HG02759 (cell line): Measurements from ENCODE around the gene PTPRE.

Source experiments
- ATAC-seq: cut with Tn5 transposase; IDR thresholded peaks from one replicate; pipeline ENCODE4 v1.9.1; 2021; ENCODE audit warnings: mild to moderate bottlenecking, moderate library complexity; ENCODE audit not compliant: unreplicated experiment

The PTPRE gene

DNA sequence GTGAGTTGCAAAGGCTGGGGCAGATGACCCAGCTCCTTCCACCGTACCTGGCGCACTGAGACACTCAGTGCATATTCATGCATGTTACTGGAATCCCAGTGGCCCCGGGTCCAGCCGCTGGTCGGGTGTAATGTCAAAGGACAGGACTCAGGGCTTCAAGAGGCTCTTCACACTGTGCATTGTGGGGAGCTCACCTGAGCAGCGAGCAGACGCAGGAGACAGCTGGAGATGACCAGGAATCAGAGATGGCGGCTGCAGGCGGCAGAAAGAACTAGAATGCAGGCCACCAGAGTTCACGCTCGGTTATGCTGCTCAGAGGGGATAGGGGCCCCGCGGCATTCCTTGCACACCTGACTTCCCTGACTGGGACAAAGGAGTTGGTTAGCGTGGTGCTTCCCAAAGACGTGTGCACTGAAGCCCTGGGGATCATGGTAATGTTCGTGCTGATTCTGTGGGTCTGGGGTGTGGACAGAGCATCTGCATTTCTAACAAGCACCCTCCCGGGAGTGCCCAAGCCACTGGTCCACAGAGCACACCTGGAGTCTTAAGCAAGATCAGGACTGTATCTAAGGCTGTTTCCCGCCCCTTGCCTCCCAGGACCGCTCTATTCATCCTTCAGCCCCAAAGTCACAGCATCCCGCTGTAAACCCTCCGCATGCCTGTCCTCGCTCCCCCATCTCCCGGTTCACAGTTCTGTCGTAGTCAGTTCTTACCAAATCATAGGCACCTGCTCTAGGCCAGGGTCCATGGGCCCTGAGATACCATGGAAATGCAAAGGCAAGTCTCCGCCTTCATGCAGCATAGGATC is 148.4 kb downstream of the PTPRE start:
- no peak for ATAC-seq

DNA sequence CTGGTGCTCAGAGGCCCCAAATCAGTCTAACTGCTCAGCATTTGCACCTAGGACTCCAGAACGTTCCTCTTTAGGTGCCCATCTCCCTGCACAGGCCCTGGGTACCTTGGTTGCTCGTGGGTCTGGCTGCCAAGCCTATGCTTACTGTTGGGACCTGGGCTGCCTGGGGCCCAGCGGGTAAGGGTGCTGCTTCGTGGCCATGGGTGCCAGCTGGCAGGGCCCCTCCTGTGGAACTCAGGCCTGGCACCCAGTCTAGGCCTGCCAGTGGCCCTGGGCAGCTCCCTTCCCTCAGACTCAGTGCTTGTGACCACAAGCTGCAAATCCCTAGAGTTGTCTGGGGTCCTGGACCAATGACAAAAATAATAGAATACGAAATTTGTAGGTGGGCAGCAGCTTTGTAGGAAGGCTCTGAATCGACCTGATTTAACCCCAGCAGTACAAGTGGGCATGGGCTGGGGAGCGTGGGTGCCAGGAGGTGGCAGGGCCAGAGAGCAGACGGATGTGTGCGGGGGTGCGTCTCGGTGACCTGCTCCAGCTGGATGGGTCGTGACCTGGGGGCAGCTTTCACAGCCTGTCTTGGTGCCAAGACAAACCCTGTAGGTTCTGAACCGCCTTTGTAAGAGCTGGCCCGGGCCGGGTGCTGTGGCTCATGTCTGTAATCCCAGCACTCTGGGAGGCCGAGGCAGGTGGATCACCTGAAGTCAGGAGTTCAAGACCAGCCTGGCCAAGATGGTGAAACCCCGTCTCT is 149.6 kb downstream of the PTPRE start:
- no peak for ATAC-seq

DNA sequence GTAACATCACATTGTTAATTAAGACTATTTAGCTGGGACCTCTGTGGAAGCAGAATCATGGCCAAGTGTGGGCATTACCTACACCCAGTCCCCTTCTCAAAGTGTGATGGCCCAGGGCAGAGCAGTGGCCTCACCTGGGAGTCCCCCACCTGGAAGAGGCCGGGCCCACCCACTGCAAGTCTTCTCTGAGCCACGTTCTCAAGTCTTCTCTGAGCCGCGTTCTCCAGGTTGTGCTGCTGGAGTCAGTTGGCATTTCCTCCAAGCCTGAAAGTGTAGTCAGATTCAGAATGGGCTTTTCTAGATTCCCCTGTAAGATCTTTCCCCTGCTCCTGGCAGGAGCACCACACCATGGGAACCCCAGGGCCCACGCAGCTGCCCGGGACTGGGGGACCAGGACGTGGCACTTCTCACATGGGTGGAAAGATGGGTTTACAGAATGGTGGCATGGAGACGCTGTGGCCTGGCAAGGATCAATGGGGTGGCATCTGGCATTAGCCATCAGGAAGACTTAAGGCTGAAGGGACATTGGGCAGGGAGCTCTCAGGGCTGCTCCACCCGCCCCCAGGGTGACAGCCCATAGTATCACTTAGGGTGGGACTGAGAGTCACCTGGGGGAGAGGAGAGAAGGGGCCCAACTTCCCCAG is 151.3 kb downstream of the PTPRE start:
- no peak for ATAC-seq

DNA sequence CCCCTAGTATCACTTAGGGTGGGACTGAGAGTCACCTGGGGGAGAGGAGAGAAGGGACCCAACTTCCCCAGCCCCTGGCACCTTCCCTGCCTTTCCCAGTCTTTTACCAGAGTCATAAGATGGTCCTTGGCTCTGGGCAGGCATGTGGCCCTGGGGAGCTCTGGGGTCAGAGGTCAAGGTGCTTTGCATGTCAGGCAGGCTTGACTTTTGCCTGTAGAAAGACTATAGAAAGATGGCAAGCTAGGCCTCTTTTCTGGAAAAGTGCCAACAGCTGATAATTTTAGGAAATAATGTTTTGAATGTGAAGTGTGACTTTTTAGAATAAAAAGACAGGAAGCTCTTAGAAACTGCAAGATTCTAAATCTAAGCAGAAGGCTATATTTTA is 151.8 kb downstream of the PTPRE start:
- no peak for ATAC-seq

DNA sequence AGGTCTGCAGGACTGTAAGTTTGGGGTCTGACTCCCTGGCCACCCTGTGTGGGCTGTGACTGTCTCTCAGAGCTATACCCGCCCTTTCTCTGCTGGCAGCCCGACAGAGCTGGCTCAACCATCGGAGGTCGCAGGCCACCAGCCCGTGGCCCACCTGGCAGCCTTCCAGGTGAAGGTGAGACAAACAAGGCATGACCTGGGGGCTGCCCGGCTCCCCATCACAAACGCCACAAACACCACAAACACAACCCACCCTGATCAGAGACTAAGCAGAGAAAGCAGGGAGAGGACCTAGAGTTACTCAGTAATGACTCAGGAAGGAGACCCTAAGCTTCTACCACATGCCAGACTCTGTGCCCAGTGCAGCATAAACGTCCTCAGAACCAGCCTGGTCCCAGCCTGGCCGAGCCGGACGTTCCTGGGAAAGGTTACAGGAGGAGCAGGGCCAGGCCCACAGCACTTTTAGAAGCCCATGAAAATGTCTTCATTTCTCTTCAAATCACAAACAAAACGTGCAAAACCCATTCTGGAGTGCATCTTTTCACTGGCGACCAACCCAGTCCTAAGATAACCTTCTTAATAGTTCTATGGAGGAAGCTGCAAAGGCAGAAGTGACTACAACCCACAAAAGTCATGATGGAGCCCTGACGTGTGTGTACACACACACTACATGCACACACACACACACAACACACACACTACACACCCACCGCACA is 152.5 kb downstream of the PTPRE start:
- ATAC-seq = no peak

DNA sequence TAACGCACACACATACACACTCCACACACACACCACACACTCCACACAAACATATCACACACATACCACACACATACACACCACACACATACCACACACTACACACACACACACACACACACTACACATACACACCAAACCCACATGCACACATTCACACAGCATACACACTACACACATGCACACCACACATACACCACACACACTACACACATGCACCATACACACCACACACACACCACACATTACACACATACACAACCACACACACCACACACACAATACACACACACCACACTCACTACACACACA is 153.0 kb downstream of the PTPRE start:
- no peak for ATAC-seq

DNA sequence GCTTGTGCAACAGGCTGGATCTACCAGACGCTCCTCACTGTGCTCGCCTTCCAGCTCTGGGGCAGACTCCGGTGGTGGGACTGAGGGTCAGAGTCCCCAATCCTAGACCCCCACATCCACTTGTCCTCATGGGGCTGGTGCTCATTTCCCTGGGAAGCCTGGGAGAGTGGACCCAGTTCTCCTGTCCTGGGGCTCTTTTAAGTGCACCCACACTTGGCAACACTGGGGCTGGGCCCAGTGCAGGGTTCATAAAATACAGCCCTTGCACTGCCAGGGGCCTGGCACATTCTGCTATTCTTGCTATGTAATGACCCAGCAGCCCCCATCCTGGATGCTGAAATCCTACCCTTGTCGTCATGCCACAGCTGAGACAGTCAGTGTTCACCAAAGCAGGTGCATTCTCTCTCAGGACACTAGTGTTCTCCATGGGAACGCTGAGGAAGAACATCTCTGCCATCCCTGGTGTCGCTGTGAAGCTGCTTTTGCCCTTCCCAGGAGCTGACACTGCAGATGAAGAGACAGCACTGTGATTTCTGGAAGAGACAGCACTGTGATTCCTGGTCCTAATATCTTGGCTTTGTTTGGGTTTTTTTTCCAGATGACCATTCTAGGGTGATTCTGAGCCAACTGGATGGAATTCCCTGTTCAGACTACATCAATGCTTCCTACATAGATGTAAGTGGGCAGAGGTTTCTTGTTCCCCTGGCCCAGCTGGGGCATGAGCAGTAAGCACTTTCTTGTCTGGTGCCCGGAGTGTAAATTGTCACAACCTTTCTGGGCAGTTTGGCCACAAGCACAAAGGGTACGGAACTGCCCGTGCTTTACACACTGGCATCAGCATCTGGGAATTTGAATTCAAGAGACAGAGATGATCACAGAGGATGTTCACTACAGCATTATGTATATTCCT is 153.7 kb downstream of the PTPRE start:
- no peak for ATAC-seq

DNA sequence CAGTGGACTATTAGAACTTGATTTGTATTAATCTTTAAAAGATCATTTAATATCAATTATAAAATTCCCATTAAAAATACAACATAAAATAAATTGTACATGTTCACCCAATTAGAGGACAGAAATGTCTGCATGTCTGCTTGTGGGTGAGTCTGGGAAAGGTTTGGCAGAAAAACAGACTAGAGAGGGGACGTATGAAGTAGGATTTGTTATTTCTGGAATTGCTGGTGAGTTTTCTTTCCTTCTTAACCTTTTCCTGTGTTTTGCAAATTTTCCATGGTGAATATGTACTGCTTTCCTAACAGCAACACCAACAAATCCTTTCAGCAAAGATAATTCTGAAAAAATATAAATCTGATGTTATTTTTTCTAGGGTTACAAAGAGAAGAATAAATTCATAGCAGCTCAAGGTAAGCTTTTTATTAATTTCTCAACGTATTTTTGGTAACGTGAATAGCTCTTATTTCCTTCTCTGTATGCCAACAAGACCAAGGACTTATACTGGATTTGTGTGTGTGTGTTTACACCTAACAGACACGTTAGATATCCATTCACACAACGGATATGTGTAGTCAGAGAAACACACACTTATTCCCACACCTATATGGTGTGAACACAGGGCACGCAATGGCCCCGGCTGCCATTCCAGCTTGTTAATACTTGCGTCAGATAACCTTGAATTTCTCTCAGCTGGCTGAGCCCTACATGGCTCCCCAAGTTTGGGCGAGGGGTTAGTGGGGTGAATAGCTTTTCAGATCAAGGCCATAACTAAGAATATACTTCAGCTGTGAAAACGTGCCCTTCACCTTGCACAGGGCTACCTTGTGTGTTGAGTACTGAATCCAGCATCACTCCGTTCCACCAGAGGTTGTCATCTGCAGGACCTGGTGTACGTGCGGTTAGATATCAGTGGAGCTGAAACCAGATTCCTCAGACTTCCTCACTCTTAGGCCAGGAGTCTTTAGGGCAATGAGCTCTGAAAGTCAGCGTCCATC is 154.7 kb downstream of the PTPRE start:
- no peak for ATAC-seq

DNA sequence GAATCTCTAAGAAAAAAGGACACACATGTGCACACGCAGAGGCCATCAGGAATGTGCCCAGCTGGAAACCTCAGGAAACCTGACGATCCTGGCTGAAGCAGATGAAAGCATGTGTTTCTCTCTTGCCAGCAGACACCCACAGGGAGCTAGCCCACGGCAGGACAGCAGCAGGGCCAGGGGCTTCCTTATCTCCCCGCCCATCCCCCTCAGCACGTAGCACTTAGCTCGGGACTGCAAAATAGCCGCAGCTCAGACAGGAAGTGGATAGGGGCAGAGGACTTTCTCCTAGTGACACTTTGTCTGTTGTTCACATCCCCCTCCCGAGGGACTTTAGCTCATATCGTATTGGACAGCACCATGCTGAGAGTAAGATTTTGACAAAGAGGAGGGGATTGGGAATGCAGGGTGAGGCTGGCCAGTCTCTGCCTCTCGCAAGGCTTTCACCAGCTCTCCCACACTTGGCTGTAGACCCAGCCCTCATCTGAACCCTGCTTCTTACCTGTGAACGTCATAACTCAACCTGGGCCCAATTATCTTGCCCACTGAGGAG is 155.5 kb downstream of the PTPRE start:
- ATAC-seq = peak; percentile 4

DNA sequence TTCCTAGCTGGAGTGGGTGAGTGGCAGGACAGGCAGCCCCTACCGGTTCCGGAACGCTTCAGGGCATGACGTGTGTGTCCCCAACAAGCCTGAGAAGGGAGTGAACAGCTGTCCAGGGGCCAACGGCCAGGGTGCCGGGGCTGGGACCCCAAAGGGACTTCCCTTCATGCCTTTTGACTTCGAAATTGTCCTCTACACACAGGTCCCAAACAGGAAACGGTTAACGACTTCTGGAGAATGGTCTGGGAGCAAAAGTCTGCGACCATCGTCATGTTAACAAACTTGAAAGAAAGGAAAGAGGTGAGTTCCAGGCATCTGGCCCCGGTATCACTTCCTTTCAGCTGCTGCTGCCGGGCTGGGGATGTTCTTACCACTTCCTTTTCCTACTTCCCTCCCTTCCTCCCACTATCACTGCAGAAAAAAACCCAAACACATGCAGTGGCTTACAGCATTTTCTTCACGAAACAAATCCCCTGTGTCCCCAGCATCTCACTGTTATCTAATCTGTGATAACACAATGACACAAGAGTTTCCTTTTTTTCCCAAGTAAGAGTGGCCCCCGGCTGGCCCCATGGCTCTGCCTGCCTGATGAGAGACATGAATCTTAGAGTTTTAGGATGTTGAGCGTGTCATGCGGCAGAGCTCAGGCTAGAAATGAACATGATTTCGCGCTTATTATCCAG is 156.1 kb downstream of the PTPRE start:
- ATAC-seq = peak; percentile 47

DNA sequence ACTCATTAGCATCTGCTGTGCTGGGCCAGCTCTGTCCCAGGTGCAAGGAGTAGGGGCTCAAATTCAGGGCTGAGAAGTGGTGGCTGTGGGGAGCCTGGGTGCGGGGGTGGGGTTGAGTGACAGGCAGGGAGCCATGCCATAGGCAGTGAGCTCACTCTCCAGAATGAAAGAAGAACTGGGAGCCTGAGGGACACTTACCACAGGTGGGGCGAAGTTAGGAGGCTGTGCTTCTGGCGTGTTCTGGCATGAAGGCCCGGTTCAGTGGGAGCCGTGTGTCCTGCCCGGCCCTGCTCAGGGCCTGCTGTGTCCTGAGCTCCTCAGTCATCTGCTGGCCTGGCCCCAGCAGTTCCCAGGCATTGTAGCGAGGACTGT is 156.8 kb downstream of the PTPRE start:
- ATAC-seq = peak; percentile 24

DNA sequence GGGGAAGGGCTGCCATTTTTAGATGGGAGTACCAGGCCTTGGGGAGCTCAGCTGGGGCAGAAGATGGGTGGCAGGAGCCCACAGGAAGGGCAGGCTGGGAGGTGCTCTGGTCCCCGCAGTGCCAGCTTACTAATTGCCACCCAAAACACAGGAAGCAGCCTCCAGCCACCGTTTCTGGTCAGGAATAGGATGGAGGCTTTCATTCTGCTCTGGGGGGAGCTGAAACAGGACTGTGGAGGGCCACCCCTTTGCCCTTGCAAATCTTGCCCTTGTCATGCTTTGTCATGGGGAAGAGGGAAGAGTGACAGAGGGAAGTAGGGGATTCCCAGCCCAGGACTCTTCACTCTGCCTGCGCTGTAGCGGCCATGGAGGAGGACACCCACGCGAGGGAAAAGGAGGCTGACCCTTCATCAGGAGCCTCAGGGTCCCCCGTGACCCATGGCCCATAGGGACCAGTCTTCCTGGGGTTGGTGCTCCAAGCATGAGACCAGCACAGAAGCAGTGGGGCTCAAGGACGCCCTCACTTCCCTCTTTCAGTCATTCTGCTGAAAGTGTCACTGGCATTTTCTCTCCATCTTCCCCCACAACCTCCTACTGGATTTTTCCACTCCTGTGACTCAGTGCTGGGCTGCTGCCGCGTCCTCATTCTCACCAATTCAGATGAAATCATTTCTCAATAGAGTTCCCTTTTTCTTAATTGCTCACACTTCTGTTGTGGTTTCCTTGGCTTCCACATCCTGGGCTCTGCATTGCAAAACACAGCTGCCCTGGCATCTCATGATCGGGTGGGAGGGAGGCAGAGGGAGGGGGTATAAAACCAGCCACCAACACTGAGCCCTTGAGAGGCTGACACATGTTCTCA is 157.4 kb downstream of the PTPRE start:
- ATAC-seq = peak; percentile 57

DNA sequence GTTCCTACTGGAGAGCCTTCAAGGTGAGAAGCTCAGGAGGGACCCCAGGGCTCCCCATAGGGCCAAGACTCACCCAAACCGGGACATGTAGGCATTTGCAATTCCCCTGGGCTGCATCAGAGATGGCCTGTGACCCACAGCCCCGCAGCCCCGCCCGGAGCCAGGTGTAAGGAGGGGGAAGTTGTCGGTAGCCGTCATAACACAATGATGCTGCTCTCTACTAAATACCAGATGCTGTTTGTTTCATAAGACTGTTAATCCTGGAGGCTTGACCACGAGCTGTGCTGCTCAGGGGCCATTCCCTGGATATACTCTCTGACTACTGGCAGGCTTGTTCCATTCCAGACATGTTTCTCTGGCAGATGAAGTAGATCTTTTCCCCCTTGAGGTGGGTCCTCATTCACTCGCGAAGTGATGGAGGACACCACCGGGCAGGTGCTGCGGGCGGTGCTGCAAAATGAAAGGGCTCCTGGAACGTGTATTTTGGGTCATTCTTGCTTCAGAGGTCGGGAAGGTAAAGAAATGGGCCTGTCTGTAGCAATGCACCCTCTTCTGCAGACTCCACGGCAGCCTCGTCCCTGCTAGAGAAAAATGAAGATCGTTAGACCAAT is 158.2 kb downstream of the PTPRE start:
- no peak for ATAC-seq

DNA sequence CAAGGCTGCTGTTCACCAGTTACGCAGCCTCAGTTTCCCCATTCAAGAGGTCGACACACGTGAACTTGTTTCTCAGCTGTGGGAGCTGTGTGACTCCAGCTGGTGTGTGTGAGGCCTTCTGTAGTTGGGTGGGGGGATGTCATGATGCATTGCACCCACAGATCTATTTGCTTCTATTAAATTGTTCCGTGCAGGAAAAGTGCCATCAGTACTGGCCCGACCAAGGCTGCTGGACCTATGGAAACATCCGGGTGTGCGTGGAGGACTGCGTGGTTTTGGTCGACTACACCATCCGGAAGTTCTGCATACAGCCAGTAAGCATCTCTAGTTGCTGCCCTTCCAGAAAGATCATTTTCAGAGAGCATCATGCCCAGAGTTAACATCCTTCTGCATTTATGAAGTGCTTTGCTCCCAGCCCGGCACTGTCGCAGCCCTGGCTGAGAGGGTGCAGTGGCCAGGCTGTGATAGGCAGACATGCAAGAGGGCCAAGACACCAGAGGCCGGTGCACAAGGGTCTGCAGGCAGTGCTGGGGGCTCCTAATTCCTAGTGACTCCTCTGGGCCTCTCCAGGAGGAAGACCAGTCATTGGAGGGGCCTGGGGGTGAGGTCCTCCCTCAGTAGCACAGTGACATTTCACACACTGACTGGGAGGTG is 159.1 kb downstream of the PTPRE start:
- ATAC-seq = no peak

DNA sequence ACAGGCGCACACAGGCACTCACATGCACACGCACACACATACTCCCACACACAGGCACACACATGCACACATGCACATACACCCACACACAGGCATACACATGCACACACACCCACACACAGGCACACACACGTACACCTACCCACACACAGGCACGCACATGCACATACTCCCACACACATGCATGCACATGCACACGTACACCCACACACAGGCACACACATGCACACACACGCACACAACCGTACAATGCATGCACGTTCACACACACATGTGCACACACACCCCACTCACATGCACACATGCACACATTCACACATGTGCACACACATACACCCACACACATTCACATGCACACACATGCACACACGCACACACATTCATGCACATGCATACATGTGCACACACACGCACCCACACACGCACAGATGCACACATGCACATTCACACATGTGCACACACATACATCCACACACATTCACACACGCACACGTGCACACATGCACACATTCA is 160.0 kb downstream of the PTPRE start:
- no peak for ATAC-seq

DNA sequence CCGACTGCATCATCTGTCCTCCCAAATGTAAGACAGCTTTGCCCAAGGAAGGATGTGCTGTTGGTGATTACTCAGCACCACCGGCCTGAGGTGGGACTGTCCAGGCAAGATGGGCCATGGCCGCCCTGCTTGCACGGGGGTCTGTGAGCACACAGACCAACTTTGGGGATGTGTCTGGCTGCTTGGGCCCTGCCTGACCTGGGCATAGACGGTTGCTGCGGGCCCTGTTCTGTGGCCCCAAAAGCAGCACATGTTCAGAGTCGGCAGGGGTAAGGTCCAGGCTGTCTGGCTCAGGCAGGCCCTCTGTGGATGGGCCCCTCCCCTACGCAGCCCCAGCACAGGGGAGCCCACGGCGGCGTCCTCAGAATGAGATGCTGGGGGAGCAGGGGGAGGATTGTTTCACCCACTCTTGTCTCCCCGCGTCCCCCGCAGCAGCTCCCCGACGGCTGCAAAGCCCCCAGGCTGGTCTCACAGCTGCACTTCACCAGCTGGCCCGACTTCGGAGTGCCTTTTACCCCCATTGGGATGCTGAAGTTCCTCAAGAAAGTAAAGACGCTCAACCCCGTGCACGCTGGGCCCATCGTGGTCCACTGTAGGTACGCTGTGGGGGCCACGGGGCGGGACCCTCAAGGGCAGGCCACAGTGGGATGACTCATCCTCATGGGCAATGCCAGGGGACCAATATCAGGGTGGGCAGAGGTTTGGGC is 160.9 kb downstream of the PTPRE start:
- ATAC-seq = no peak
